Stimulated activated CD8-positive, alpha-beta memory T cell treated with anti-CD3 and anti-CD28 coated beads, Interleukin-15, amount 100 ng/mL, for 48 hours (primary cell): ENCODE data around the gene PFKFB2.

Experiments
- DNase-seq, 2 donors: peaks; one replicate each; pipeline ENCODE4 v3.0.0-alpha.2; 2020; ENCODE audit warnings: low read depth in 2 of 2

Gene PFKFB2

GRCh38 chr1:207088701-207089626 is 35.9 kb downstream of the PFKFB2 start, which contains the start of gene C4BPB:
C4BPB (plus strand) TSS chr1:207088860; CDS start chr1:207089532, 672 bp downstream.
- no peak for DNase-seq

DNA sequence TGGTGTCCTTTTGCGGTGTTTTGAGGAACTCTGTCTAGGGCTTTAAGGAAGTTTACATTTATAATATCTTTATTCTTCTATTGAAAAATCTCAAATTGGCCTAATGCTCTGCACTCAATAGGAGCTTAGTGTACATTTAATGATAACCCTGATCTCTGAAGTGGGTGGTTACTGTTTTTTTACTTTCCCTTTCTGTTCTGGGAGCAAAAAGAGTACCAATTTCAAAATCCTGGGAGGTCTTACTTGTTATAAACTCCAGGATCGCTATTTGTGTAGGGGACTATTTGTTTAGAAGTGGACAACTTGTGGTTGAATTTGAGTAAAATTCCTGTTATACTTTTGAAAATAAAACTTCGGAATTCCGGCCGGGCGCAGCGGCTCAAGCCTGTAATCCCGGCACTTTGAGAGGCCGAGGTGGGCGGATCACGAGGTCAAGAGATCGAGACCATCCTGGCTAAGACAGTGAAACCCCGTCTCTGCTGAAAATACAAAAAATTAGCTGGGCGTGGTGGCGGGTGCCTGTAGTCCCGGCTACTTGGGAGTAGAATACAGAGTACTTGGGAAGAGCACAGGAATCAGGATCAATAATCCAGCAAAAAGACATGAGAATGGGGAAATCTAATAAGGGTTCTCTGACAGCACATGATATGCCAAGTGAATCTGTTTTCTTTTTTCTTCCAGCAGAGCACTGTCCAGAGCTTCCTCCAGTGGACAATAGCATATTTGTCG is 36.7 kb downstream of the PFKFB2 start:
- DNase-seq: no peak

- DNase-seq: no peak
Measured at GRCh38 chr1:207091200-207091908, 38.3 kb downstream of the PFKFB2 start.

DNA sequence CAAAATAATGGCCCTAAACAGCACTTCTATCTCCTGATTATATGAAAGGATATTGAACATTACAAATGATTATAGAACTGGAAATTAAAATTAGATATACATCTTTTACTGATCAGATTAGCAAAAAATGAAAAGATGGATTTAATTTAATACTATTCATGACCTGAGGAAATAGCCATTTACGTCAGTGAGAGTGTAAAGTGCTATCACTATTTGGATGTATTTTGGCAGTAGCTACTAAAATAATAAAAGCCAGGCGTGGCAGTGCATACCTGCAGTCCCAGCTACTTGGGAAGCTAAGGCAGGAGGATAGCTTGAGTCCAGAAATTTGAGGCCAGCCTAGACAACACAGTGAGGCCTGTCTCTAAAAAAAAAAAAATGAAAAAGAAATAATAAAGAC is 40.9 kb downstream of the PFKFB2 start:
- no peak for DNase-seq

DNA sequence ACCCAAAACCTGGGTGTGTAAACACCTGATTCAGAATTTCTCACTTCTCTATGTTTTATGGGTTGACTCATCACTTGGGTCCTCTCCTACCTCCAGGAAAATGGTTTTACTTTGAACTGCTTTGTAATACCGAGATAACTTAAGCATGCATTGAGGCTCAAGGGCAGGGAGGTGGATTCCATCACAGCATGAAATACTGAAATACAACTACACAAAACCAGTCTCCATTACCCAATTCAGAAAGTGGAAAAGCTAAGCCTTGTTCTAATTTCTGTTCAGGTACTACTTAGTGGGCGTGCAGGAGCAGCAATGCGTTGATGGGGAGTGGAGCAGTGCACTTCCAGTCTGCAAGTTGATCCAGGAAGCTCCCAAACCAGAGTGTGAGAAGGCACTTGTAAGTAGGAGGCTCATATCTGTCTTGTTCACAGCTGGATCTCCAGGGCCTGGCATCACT is 44.8 kb downstream of the PFKFB2 start:
- peak; percentile 8 to 30 for DNase-seq

- DNase-seq: no peak
Measured at GRCh38 chr1:207101720-207102119, 48.6 kb downstream of the PFKFB2 start.

GRCh38 chr1:207102146-207102545 is 49.1 kb downstream of the PFKFB2 start:
- DNase-seq: no peak

- DNase-seq: no peak
Measured at GRCh38 chr1:207102659-207103058, 49.6 kb downstream of the PFKFB2 start.

DNA sequence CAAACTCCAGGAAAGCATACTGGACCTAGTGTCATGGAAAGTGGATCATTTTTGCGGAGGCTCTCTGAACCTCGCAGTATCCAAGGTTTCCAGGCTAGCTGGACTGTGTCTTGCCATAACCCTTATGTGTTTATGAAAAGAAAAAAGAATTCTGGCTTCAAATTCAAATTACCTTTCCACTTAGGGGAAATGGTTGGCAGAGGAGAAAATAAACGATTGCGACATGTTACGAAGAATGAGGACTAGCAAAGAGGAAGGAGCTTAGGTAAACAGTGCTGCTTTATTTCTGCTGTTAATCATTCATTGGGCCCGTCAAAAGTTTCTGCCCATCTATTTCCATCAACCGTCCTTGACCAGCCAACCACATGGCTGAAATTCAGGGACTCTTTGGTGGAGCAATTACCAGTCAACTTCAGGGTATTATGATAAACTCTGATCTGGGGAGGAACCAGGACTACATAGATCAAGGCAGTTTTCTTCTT is 50.9 kb downstream of the PFKFB2 start, which contains the start of gene C4BPA:
C4BPA (plus strand) TSS at position 342 of the 482 bp plus-strand sequence. CDS start 8,793 bp downstream, outside the sequence.
- no peak for DNase-seq

- no peak for DNase-seq
Measured at GRCh38 chr1:207109004-207109403, 55.9 kb downstream of the PFKFB2 start.

DNA sequence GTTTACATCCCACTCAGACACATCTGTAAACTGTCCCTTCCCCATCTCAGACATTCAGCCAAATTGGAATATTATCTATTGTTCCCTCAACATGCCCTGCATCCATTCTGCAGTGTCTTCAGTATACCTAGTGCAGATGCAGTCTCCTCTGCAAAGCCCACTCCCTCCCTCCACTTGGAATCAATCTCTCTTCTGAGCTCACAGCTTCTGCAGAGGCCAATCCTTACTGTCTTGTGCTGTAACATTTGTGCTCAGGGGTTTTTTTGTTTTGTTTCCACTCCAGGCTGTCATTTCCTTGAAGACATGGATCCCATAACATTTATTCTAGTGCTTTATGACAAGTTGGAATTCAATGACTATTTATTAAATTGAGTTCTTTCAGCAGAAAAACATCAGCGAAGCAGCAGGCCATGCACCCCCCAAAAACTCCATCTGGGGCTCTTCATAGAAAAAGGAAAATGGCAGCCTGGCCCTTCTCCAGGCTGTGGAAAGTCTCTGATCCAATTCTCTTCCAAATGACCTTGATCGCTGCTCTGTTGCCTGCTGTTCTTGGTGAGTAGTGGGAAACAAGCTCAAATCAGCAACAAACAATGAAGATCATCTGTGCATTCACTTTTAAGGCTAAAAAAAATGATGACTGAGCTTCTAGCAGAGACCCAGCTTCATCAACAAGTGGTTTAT is 59.7 kb downstream of the PFKFB2 start:
- no peak for DNase-seq

- no peak for DNase-seq
Measured at GRCh38 chr1:207115269-207115668, 62.2 kb downstream of the PFKFB2 start.

- no peak for DNase-seq
Measured at GRCh38 chr1:207124389-207124788, 71.3 kb downstream of the PFKFB2 start.

DNA sequence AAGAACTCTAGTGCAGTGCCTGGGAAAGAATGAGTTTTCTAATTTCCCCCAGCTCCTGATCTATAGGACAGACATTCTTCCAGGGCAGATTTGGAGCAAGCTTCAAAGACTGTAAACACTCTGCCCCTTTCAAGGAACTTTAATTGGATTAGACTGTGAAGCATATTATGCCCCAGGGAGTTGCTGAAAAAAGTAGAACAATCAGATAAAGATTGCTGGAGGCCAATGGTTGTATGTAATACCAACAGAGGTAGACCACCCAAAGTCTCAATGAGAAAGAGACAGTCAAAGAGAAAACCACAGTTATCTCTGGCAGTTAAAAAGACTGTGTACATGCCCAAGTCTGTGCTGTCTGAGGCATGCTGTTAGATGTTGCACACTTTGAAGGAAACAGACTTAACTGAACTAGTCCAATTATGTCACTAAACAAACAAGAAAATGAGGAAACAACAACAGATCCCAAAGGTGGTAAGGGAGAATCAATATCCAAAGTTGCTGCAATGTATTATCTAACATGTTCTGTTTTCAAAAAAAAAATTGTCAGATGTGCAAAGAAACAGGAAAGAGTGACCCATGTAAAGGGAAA is 75.4 kb downstream of the PFKFB2 start:
- no peak for DNase-seq

GRCh38 chr1:207129053-207129452 is 76.0 kb downstream of the PFKFB2 start:
- no peak for DNase-seq
